CD4-positive, alpha-beta T cell (primary cell): ENCODE measurements around the gene NFKB1. TPM values are rescaled to one million over a fixed set of nuclear protein-coding genes. Genes with fewer than 3 reads are reported as not detected.
A peak's percentile ranks its signal among the peaks of the same experiment; 100 is the strongest.

Source experiments
- ATAC-seq: fragments of 200-7000 bp; cut with Tn5 transposase; one replicate; pipeline ENCODE4 v1.10.0; 2022; ENCODE audit warnings: mild to moderate bottlenecking; ENCODE audit not compliant: poor library complexity
- CTCF ChIA-PET: fragments of 350-600 bp; sonication (Branson Sonifier 250); formaldehyde crosslinking; loops from one replicate; lab custom pipeline; 2021; ENCODE audit warnings: antibody characterized with exemption, inconsistent platforms; lab: Charles Lee
- POLR2A ChIA-PET: fragments of 350-600 bp; sonication (Branson Sonifier 250); formaldehyde crosslinking; loops from one replicate; lab custom pipeline; 2021; ENCODE audit warnings: antibody characterized with exemption, inconsistent platforms; lab: Charles Lee
- DNase-seq, 14 experiments: peaks; one replicate each; pipeline ENCODE4 v3.0.0-alpha.2; 2013 to 2020; ENCODE audit warnings: mixed read lengths in 2 of 14
- H3K27ac ChIP-seq, 2 donors: one replicate each; pipeline versions ENCODE4 v1.5.1 to v1.7.0; 2013; ENCODE audit warnings: low read length in 2 of 2, low read depth in 1 of 2, mild to moderate bottlenecking in 1 of 2
- H3K27me3 ChIP-seq, 2 experiments: 1 replicate in 1 of 2; 2 replicates in 1 of 2; pipeline versions ENCODE4 v1.6.1 to v1.7.0; 2013; ENCODE audit warnings: low read length in 2 of 2, control low read depth in 1 of 2, mild to moderate bottlenecking in 1 of 2, moderate library complexity in 1 of 2; ENCODE audit not compliant: insufficient read depth in 2 of 2, control insufficient read depth in 1 of 2
- H3K36me3 ChIP-seq: one replicate; pipeline ENCODE4 v1.6.1; 2013; ENCODE audit warnings: low read length, control low read depth; ENCODE audit not compliant: insufficient read depth
- H3K4me1 ChIP-seq: one replicate; pipeline ENCODE4 v1.6.1; 2013; ENCODE audit warnings: low read length, control low read depth; ENCODE audit not compliant: insufficient read depth
- H3K4me3 ChIP-seq: one replicate; pipeline ENCODE4 v1.5.1; 2013; ENCODE audit warnings: mild to moderate bottlenecking, low read length, moderate library complexity
- H3K9me3 ChIP-seq, 2 experiments: 1 replicate in 1 of 2; 2 replicates in 1 of 2; pipeline versions ENCODE4 v1.6.1 to v1.7.0; 2013; ENCODE audit warnings: low read length in 2 of 2, mild to moderate bottlenecking in 2 of 2, control low read depth in 1 of 2, moderate library complexity in 1 of 2; ENCODE audit not compliant: control insufficient read depth in 1 of 2, insufficient read depth in 1 of 2
- H3K27ac Mint-ChIP-seq: one replicate; pipeline ENCODE4 v1.8.0; 2020; ENCODE audit warnings: mixed read lengths
- H3K27me3 Mint-ChIP-seq: one replicate; pipeline ENCODE4 v1.8.0; 2021; ENCODE audit warnings: mixed read lengths
- H3K36me3 Mint-ChIP-seq: one replicate; pipeline ENCODE4 v1.8.0; 2021; ENCODE audit warnings: low read depth, mixed read lengths
- H3K4me1 Mint-ChIP-seq: one replicate; pipeline ENCODE4 v1.8.0; 2021; ENCODE audit warnings: low read depth, mixed read lengths
- H3K4me3 Mint-ChIP-seq: one replicate; pipeline ENCODE4 v1.8.0; 2020; ENCODE audit warnings: mild to moderate bottlenecking, mixed read lengths
- H3K9me3 Mint-ChIP-seq: one replicate; pipeline ENCODE4 v1.8.0; 2020; ENCODE audit warnings: mixed read lengths
- CTCF ChIP-seq: fragments of 200-600 bp; IDR thresholded peaks from one replicate; pipeline ENCODE4 v1.8.0; 2022; ENCODE audit warnings: antibody characterized with exemption, mild to moderate bottlenecking
- intact Hi-C, 2 experiments: fragments of 100-400 bp; cut with DNase I in 1 of 2; cut with micrococcal nuclease in 1 of 2; formaldehyde crosslinking; loops; one replicate each; pipeline versions ENCODE4 v1.15.1 to v1.9.0; 2023 to 2025; cut with DNase I, micrococcal nuclease
- total RNA-seq, 174 experiments: library from RNA in 2 of 174; stranded (reverse) in 2 of 174; gene quantifications; one replicate each; pipeline ENCODE4 v1.2.3 and lab custom pipeline; 2021 to 2026

NFKB1 gene
- total RNA-seq, 2 experiments from 2014 or later, result 134 TPM

- peaks cover 50% of the 10 kb centered on the region for H3K4me1 Mint-ChIP-seq
- Histone ChIP-seq H3K27ac (peak overlapping the region in 1 of 2 donors; percentile 9), H3K36me3 (peaks cover 16% of the 10 kb centered on the region), H3K9me3 (no peaks in the 10 kb centered on the region), H3K27me3 (no peaks in the 10 kb centered on the region), H3K4me3 (no peak overlapping the region), H3K4me1 (peaks cover 24% of the 10 kb centered on the region)
- H3K9me3 Mint-ChIP-seq, result no peaks in the 10 kb centered on the region
- H3K4me3 Mint-ChIP-seq, result peak overlapping the region; percentile 46
- H3K27ac Mint-ChIP-seq, result peak overlapping the region; percentile 16
- H3K36me3 Mint-ChIP-seq, result peaks cover 46% of the 10 kb centered on the region
- no peaks in the 10 kb centered on the region for H3K27me3 Mint-ChIP-seq
- CTCF ChIA-PET, result interaction anchor here (1.2 kb wide), 1 partner anchor 29 kb away, joined by 3 read pairs; no protein-coding TSS in a partner anchor
- TF ChIP-seq CTCF, result no peak
- ATAC-seq (peak; percentile 45), DNase-seq (peak in 3 of 14 experiments; percentile 45 to 73 (median 62))
- intact Hi-C loops, result no loop called here
- POLR2A ChIA-PET, result interaction anchor here (0.7 to 1.2 kb wide), 3 partner anchors 9 to 53 kb away, joined by 3 read pairs; no protein-coding TSS in a partner anchor
Observed at GRCh38 chr4:102552781-102553180, 51.6 kb downstream of the NFKB1 start.

- Mint-ChIP-seq H3K4me3 (peak overlapping the region; percentile 8), H3K9me3 (no peaks in the 10 kb centered on the region), H3K27me3 (no peaks in the 10 kb centered on the region), H3K4me1 (peaks cover 39% of the 10 kb centered on the region), H3K27ac (peak overlapping the region; percentile 44), H3K36me3 (peaks cover 34% of the 10 kb centered on the region)
- H3K4me3 ChIP-seq, result no peak overlapping the region
- DNase-seq, result no peak
- H3K27ac ChIP-seq, result no peak overlapping the region
- no peak for TF ChIP-seq CTCF
- no peaks in the 10 kb centered on the region for H3K27me3 ChIP-seq
- H3K9me3 ChIP-seq, result no peaks in the 10 kb centered on the region
- CTCF ChIA-PET, result no interaction called here
- intact Hi-C loops, result no loop called here
- POLR2A ChIA-PET, result interaction anchor here (1.2 kb wide), 1 partner anchor 11 kb away, joined by 3 read pairs; no protein-coding TSS in a partner anchor
- ATAC-seq, result no peak
- peaks cover 8% of the 10 kb centered on the region for H3K36me3 ChIP-seq
- peaks cover 30% of the 10 kb centered on the region for H3K4me1 ChIP-seq
Observed at GRCh38 chr4:102553982-102554381, 52.8 kb downstream of the NFKB1 start.

- DNase-seq, result no peak
- Mint-ChIP-seq H3K4me3 (no peak overlapping the region), H3K27ac (no peak overlapping the region), H3K27me3 (no peaks in the 10 kb centered on the region), H3K36me3 (peaks cover 33% of the 10 kb centered on the region), H3K4me1 (peaks cover 37% of the 10 kb centered on the region), H3K9me3 (no peaks in the 10 kb centered on the region)
- H3K4me1 ChIP-seq, result peaks cover 34% of the 10 kb centered on the region
- ChIA-PET CTCF (no interaction called here), POLR2A (no interaction called here)
- H3K4me3 ChIP-seq, result no peak overlapping the region
- no peak overlapping the region for H3K27ac ChIP-seq
- no peaks in the 10 kb centered on the region for H3K27me3 ChIP-seq
- ATAC-seq, result no peak
- TF ChIP-seq CTCF, result no peak
- H3K9me3 ChIP-seq, result no peaks in the 10 kb centered on the region
- intact Hi-C loops, result no loop called here
- peaks cover 8% of the 10 kb centered on the region for H3K36me3 ChIP-seq
Observed at GRCh38 chr4:102554482-102554881, 53.3 kb downstream of the NFKB1 start.
